Gastrocnemius medialis (tissue), 4 donors: ENCODE results near the gene SFT2D3.

Source experiments
- CTCF ChIP-seq, 5 experiments: fragments of 450-650 bp in 3 of 5; fragments of 200-600 bp in 2 of 5; sonication (generic) in 2 of 5; IDR thresholded peaks in 4 of 5; conservative IDR thresholded peaks in 1 of 5; 1 replicate in 4 of 5; 2 replicates in 1 of 5; pipeline ENCODE4 v1.5.1; 2016 to 2019; ENCODE audit warnings: antibody characterized with exemption in 5 of 5, mild to moderate bottlenecking in 3 of 5, moderate library complexity in 3 of 5
- POLR2A ChIP-seq, 2 donors: fragments of 450-650 bp; IDR thresholded peaks; one replicate each; pipeline ENCODE4 v1.6.1; 2017; ENCODE audit warnings: antibody characterized with exemption in 2 of 2, mild to moderate bottlenecking in 2 of 2, moderate library complexity in 2 of 2

- TF ChIP-seq CTCF (IDR thresholded peaks at IDR 0.05 in 4 of 5, conservative IDR thresholded peaks at IDR 0.05 in 1 of 5): no peak
- TF ChIP-seq POLR2A (IDR thresholded peaks at IDR 0.05): no peak
These were observed 12.9 kb upstream of the SFT2D3 start for GRCh38 chr2:127688405-127688804.
